Stimulated activated CD8-positive, alpha-beta memory T cell treated with anti-CD3 and anti-CD28 coated beads, Interleukin-12 subunit alpha, Interleukin-12 subunit beta, amount 100 ng/mL, for 24 hours (primary cell): Measurements from ENCODE around the gene DHRS12.

ENCODE experiments used
- DNase-seq: peaks from one replicate; pipeline ENCODE4 v3.0.0-alpha.2; 2020; ENCODE audit errors: extremely low read depth

Gene DHRS12

DNA sequence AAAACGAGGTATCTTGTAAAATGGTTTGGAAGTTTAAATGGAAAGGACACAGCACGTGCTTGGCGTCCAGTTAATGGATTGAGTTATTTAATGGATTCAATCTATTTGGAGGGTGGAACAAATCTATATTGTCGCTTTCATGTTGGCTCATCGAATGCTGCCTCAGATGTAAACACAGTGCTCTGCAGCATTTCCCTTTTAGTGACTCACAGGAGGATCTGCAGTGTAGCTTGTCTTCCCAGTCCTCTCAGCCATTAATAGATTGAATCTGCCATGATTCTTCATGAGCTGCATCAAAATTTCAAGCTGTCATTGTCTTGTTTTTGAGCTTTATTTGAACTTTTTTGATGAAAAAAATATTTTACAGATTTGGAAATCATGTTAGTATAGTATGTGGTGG, 44.7 kb downstream of the DHRS12 start:
- DNase-seq = no peak

DNA sequence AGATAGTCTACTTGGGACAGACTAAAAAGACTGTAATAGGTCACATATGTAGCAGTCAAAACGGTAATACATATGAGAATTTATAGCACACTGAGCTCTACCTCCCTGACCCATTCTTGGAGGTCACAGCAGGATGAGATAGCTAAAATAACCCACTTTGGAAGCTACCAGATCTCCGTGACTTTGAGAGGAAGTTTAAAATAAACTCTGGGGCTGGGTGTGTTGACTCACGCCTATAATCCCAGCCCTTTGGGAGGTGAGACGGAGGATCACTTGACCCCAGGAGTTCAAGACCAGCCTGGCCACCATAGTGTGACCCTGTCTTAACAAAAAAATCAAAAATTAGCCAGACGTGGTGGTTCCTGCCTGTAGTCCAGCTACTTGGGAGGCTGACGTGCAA, 45.3 kb downstream of the DHRS12 start:
- DNase-seq = no peak

DNA sequence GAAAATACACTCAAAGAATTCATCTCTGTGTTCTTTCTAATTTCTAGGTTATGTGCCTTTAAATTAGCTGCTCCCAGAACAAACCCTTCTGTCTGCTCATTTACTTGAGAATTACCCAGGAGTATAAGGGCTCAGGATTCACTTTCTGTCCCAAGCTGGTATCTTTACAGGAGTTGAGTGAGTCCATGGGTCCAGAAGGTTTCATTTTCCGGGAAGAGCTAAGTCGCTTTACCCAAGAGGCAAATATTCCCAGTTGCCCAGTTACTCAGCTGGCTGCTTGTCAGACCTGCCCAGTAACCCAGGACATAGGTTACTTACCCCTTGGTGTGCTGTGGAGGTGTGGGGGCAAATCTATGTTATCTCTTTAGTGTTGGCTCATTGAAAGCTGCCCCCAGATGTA, 47.3 kb downstream of the DHRS12 start:
- no peak for DNase-seq

DNA sequence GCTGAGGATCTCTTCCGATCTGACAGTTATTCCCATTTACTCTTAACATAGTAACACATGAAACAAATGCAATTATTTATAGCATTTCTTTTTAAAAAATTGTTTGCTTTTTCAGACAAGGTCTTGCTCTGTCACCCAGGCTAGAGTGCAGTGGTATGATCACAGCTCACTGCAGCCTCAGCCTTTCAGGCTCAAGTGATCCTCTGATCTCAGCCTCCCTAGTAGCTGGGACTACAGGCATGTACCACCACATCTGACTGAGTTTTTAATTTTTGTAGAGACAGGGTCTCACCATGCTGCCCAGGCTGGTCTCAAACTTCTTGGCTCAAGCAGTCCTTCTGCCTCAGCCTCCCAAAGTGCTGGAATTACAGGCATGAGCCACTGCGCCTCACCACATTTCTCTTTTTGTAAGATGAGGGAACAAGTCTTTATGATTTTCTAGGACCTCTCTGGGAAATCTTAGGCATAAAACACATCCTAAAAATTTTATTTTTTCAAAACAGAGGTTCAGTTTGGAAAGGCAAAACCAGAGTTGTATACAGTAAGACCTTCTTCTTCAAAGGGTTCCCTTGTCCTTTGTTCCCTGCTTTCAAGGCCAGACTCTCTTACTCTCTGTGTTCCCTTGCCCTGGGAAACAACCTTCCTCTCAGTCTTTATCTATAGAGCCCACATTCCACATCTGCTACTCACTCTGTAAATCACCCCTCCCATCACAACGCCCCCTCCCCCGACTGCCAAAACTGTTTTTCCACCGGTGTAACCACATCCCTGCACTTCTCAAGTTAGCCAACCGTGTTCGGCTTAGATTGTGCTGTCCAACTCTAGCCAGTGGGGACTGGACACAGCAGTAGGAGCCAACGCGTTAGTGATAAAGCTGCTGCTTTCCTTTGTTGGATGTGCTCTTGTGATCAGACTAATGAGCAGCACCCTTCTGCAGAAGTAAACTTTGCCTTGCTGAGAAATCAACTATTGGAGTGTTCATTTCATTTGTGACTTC, 56.2 kb downstream of the DHRS12 start:
- no peak for DNase-seq

DNA sequence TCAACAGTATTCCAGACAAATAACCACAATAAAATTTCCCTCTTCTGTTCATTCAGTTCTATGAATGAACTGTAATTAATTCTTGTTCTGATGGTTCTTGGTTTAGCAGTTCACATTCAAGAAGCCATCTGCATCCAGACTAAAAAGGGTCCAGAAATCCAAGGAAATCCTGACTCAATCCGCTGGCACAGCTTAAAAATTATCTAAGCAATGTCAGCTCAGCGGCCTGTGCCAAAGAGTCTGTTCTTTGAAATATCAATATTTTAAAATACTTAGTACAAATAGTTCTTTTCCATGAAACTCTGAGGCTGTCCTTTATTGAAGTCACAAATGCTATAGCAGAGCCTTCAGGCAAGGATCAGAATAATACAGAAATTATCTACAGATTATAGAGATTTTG, 57.2 kb downstream of the DHRS12 start:
- DNase-seq = no peak

DNA sequence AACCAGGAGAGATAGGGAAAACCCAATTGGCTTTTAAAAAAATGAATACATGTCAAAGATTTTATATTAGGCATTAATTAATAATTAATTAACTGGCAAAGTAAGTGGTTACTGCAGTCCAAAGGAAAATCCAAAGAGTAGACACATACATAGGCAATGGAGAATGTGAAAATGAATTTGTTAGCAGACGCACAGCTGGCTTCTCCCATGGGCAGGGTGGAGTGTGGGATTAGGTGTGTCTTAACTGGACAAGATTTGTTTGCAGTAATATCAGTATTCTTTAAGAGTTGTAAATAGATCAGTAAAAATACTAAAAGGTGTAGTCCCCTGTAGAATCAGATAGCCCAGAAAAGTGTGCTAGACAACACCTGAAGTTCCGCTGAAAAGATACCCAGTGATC, 58.7 kb downstream of the DHRS12 start:
- DNase-seq = no peak

DNA sequence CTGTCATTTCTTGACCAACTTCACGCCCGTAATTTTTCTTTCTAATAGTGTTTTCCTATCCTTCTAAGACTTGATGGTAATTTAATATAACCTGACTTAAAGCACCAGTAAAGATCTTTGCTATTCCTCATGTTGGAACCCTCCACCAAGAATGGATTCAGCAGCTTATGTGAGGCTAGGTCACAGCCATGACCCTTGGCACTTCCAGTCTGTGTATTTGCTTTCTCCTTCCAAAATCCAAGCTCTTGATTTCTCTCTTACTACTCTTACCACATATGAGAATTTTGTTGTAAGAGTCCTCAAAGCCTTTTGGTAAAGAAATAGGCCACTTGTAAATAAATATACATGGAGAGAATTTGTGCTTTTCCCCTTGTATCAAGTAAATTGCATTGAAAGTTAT, 61.4 kb downstream of the DHRS12 start:
- DNase-seq = no peak

DNA sequence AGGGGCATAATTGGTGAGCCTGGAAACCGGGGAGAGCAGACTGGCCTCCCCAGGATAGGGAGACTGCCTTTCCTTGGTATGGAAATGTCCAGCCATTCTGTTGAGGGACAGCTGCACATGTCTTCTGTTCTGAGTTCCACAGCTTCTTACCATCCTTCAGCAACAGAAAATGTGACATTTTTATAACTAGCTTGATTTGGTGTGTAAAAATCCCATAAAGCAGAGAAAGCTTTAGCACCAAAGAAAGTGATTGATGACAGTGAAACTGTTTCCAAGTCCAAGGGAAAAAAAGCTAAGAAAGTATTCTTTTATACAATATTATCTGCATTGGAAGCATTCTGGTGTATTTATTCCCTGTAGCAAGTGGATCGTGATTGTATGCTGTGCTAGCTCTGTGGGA, 61.9 kb downstream of the DHRS12 start:
- no peak for DNase-seq

DNA sequence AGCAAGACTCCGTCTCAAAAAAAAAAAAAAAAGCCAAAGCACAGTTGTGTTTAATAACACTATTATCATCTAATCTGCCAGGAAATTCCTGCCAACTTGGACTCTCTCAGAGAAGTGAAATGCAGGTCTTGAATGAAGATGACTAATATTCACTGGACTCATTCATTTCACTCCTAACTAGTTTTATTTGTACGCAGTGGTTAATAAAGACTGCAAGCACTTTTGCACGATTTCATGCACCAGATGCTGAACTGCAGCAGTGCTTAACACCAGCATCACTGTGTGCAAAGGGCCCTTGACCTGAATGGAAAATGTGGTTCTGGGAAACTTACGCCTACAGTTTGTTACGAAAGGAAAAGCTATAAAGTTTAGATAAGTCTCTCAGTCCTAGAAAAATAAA, 63.3 kb downstream of the DHRS12 start:
- DNase-seq = no peak

DNA sequence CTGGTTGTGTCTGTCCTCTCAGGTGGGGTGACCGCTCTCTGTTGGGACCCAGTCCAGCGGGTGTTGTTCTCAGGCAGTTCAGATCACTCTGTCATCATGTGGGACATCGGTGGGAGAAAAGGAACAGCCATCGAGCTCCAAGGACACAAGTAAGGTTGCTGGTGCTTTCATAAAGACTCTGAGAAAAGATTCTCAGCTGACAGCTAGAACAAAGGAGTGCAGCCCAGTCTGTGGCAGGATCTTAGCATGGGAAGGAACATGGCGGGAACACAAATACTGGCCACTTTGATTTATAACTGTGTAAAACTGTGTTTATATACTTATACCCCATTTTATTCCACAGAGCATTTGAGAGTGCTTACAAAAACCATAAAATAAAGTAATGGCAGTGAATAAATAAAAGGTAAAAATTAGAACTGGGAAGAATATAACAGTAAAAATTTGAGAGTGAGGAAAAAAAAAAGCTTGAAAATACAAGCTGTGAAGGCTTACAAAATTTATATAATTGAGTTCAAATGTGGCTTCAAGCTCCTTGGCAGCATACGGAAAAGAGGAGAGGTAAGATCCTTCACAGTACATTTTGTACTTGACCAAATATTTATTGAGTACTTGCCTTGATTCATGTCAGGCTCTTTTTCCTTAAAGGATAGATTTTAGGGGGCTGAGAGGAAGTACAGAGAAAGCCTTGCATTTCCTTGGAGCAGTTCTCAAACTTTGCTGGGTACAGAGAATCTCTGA, 64.8 kb downstream of the DHRS12 start:
- no peak for DNase-seq

DNA sequence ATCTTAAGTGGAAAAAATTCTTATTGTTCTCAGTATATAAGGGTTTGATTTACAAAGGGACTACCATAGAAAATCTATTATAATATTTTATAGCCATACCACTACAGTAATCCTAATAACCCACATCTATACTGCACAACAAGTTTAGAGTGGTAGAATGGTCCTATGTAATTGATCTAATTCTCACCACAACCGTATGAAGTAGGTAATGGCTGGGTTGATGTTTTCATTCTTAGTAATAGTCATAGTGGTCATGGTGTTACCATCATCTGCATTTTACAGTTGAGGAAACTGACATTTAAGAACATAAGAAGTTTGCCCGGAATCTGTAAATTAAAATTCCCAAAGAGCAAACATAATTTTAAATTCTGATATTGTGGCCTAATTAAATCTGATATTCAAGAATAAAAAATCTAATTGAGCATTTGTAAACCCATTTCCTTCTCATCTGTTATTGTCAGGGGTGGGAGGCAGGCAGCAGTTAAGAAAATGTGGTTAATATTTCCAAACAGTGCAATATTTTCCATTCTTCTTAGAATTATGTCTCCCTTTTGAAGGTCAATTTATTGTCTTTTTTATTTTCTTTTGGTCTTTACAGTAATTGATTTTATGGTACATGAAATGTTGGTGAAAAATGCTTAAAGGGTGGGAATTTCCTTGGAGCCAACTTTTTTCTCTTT, 65.6 kb downstream of the DHRS12 start:
- no peak for DNase-seq

DNA sequence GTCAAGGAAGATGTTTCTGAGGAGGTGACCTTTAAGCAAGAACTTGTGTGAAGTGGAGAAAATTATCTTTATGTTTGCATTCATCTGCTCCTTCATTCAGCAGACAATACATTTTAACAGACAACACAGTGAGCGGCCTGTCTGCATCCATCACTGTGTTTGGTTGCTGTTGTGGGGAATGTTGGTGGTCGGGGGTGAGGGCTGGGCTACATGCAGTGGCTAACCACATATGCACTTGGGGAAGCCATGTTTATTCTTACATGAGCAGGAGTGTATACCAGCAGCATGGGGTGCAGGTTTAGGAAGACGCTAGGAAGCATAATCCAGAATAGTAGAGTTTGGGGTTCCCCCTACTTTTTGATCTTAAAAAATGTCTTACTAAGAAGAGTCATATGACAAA, 66.4 kb downstream of the DHRS12 start:
- DNase-seq = no peak

DNA sequence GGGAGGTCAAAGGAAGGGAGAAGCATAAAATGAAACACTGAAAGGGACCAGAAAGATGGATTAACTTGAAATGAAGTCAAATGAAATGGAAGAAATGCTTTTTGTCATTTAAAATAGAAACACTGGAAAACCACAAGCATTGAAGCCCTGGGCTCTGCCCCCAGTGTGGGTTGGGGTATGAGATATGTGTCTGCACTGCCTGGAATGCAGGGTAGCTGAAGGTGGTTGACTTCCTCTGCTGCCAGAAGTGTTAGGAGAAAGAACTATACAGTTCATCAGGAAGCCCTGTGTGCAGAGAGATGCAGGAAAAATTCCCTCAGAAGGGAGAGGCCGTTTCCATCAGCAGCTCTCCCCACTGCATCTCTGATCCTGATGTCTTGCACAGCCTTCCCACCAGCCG, 69.2 kb downstream of the DHRS12 start:
- no peak for DNase-seq

DNA sequence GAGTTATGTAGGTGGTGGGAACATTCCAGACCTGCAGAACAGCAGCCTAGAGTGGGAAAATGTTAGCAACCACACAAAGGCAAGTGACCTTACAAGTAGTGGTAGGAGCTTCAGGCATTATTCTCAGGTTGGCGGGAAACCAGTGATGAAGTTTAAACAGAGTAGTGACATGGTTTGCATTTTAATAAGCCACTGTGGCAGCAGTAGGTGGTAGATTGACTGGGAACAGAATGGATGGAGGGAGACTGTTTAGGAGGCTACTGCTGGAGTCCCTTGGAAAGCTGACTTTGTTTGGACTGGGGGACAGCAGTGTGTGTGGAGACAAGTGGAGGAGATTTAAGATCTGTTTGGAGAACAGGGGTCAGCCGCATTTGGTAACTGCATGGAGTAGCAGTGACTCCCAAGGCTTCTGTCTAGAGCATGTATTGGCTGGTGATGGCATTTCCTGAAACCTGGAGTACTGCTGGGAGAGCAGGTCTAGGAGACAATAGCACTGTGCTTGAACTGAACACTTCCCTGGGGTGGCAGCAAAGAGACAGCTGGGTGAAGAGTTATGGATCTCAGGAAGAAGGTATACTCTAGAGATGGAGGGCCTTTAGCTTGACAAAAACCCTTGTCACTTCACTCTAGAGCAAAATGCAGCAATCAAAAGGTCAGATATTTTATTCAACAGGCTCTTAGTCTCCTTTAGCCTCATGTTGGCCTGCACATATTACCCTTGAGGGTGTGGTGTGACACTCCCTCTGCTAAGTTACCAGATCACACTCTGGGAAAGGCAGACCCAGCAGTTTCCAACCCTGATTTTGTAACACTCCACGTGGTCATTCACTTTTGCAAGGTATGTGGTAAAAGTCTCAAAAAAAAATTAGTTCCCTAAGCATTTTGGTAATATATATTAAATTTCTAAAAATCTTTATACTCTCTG, 70.3 kb downstream of the DHRS12 start:
- DNase-seq = no peak

DNA sequence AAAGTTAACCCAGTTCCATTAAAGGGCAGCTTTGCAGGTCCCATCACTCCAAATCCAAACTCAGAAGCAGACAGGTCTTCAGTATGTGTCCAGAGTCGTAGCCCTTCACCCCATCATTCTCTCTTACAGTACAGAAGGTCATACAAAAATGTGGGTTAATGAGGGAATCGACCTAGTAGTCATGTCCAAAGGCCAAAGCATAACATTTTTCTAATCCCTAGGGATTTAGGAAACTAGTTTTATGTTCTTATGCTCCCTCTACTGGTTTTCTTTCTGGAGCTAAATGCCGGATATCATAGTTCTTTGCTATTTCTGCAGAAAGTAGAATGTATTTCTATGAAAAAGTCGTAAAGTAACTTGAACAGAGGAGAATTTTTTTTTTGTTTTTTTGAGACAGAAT, 72.2 kb downstream of the DHRS12 start:
- no peak for DNase-seq

DNA sequence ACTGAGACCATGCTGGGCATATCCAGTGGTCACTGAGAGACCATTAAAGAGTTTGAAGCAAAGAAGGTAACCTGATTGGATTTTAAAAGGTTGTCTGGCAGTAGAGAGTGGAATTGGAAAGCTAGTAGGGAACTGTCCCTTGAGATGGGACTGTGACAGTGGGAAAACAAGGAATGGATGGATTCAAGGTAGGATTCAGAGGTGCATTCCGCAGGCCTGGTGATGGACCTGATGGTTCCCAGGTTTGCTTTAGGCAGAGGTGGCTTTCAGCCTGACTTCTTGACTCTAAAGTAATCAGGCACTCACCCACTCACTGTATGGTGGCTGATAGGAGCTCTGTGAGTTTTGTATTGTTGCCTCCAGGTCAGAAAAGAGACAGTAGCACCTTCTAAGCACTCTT, 73.0 kb downstream of the DHRS12 start:
- no peak for DNase-seq

DNA sequence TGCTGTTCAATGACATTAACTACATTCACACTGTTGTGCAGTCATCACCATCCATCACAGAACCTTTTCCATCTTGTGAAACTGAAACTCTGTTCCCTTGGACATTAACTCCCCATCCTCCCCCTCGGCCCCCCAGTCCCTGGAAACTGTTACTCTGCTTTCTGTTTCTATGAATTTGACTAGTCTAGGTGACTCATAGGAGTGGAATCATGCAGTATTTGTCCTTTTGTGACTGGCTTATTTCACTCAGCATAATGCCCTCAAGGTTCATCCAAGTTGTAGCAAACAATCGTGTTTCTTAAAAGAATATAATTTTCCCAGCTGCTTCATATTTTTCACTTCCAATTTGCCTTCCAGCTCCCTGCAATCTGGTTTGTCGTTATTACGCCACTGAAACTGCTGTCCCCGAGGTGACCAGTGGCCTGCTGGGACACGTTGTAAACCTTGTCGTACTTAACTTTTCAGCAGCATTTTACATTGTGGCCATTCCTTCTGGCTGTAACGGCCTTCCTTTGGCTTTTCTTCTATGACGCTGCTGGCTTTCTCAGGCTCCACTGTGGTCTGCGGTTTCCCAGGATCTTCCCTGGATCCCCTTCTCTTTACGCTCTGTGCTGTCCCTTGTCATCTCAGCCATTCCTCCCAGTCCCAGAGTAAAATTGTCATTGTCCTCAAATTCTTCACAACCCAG, 74.0 kb downstream of the DHRS12 start:
- DNase-seq = peak; percentile 7

DNA sequence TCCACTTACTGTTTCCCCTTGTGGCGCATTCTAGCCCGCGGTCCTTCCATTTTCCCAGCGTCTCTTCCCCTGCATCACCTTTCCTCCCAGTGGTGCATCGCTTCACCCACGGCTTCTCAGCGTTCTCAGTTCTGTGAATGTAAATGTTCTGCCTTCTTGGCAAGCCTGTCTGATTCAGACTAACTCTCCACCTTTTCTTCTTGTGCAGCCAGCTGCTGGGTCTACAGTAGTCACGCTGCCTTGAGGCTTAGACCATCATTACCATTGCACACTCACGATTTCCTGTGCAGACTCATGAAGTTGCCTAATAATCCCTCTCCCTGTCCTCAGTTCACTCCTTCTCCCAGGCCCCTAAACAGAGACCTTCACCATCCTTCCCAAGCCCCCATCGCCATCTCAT, 75.0 kb downstream of the DHRS12 start:
- no peak for DNase-seq

DNA sequence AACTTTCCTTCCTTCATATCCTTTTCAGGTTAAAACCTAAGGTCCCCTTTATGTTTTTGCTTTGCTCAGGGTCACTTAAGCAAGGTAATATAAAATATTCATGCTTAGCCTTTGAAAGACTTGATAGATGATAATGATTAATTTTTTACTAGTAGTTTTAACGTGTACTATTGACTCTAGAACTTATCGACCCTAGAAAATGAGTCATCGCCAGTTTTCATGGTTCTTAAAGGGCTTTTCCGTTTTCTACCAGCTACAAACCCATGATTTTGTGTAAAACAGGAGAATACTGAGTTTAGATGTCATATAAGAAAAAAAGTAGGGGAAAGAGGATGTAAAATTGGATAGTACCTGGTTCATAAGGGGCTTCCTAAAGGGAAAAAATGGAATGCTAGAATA, 75.7 kb downstream of the DHRS12 start:
- DNase-seq = no peak

DNA sequence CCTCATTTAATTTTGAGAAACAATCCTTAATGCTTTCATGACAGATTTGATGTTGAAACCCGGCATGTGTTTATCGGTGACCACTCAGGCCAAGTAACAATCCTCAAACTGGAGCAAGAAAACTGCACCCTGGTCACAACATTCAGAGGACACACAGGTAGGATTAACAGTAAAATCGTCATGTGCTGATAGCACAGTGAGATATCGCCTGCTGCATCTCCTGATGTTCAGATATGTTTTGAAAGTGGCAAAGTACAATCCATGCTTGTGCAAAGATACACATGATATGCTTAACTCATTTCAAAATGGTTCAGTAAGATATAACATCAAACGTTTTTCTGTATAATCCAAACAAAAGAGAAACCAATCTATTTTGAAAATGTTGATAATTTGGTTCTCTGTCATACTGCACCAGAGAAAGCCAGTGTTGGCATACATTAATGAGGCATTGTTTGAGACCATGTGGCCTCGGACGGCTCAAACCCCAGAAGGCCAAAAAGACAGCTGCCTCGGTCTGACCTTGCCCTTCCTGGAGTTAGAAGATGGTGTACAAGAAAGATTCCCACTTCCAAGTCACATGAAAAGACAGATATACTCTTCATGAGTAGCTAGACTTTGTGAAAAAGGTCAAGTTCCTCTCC, 76.2 kb downstream of the DHRS12 start:
- no peak for DNase-seq
